ENCODE data around the gene NDUFA8.

GRCh38 chr9:122205176-122205575 lies 45.6 kb upstream of the NDUFA8 start:
- no peak for TF ChIP-seq CTCF (conservative IDR thresholded peaks at IDR 0.05 in 1 of 2, IDR thresholded peaks at IDR 0.05 in 1 of 2; ENCODE audit: low read depth in 1 of 2, low read length in 2 of 2)
- TF ChIP-seq EZH2 (IDR thresholded peaks at IDR 0.05; ENCODE audit: low read length, missing control alignments), result no peak

Measured in fibroblast of lung (primary cell).